Measurements from ENCODE around the gene EIF2AK2.

The EIF2AK2 gene

DNA sequence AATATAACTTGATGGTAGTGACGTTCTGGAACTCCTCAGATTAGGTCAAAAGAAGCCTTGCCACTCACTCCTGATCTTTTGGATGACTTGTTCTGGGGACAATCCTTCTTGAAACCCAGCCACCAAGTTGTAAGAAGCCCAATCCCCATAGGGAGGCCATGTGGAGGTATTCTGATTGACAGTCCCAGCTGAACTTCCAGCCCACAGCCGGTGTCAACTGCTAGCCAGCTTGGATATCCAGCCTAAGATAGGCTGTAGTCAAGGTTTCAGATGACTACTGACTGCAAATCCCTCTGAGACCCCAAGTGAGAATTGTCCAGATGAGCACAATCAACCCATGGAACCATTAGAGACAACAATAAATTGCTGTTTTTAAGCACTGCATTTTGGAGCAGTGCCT is 31.4 kb downstream of the EIF2AK2 start:
- no peaks in the 10 kb centered on the region for H3K27me3 ChIP-seq (ENCODE audit: low read depth, low read length)
- no peaks in the 10 kb centered on the region for H3K9me3 ChIP-seq (ENCODE audit: control insufficient read depth in 1 of 2, low read length in 2 of 2)
- no peak overlapping the region for H3K27ac ChIP-seq (ENCODE audit: low read length)
- H3K4me1 ChIP-seq (ENCODE audit: control insufficient read depth in 1 of 2, insufficient read depth in 2 of 2, low read length in 2 of 2): no peaks in the 10 kb centered on the region
- H3K4me3 ChIP-seq (ENCODE audit: low read depth in 1 of 2, low read length in 2 of 2): no peak overlapping the region
- H3K36me3 ChIP-seq (ENCODE audit: control insufficient read depth in 1 of 2, insufficient read depth in 2 of 2, low read length in 2 of 2): peaks cover 29 to 64% of the 10 kb centered on the region in 2 donors

DNA sequence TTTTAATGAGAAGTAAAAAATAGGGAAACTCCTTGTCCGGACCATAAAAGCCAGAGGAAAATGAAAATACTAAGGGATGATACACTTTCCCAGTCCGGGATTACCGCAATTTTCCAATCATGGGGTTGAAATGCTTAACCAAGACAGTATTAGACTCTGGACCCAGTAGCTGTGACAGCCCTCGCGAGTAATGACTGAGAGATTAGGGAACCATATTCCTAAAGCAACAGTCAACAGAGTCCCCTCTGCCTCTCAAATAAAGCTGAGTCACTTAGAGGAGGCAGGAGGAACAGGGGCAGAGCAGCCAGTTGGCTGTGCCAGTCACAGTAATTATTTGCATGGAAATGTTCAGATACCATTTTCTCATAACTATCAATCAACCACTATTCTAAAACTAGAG is 37.6 kb downstream of the EIF2AK2 start:
- Histone ChIP-seq H3K4me1 (ENCODE audit: control insufficient read depth in 1 of 2, insufficient read depth in 2 of 2, low read length in 2 of 2) (no peaks in the 10 kb centered on the region), H3K4me3 (ENCODE audit: low read depth in 1 of 2, low read length in 2 of 2) (no peak overlapping the region), H3K36me3 (ENCODE audit: control insufficient read depth in 1 of 2, insufficient read depth in 2 of 2, low read length in 2 of 2) (peaks cover 42 to 59% of the 10 kb centered on the region in 2 donors), H3K27me3 (ENCODE audit: low read depth, low read length) (no peaks in the 10 kb centered on the region), H3K9me3 (ENCODE audit: control insufficient read depth in 1 of 2, low read length in 2 of 2) (no peaks in the 10 kb centered on the region), H3K27ac (ENCODE audit: low read length) (no peak overlapping the region)

DNA sequence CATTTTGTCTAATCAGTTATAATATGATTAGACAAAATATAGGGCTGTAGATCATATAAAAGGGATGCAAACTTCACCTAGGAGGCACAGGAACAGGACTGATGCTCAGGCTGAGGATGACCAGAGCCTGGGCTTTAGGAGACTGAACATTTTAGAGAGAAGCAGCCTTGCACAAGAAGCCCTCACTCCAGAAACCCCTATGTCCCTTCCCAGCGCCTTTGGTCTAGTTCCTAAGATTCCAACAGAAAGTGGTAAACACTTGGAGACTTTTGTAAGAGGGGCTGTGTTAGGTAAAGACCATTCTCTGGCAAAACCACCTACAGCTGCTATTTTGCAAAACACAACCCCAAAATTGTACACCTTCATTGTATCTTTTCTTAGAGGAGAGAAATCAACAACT is 39.2 kb downstream of the EIF2AK2 start:
- H3K27ac ChIP-seq (ENCODE audit: low read length): no peak overlapping the region
- no peaks in the 10 kb centered on the region for H3K4me1 ChIP-seq (ENCODE audit: control insufficient read depth in 1 of 2, insufficient read depth in 2 of 2, low read length in 2 of 2)
- H3K4me3 ChIP-seq (ENCODE audit: low read depth in 1 of 2, low read length in 2 of 2): no peak overlapping the region
- H3K27me3 ChIP-seq (ENCODE audit: low read depth, low read length): no peaks in the 10 kb centered on the region
- no peaks in the 10 kb centered on the region for H3K9me3 ChIP-seq (ENCODE audit: control insufficient read depth in 1 of 2, low read length in 2 of 2)
- H3K36me3 ChIP-seq (ENCODE audit: control insufficient read depth in 1 of 2, insufficient read depth in 2 of 2, low read length in 2 of 2): peaks cover 47 to 59% of the 10 kb centered on the region in 2 donors

DNA sequence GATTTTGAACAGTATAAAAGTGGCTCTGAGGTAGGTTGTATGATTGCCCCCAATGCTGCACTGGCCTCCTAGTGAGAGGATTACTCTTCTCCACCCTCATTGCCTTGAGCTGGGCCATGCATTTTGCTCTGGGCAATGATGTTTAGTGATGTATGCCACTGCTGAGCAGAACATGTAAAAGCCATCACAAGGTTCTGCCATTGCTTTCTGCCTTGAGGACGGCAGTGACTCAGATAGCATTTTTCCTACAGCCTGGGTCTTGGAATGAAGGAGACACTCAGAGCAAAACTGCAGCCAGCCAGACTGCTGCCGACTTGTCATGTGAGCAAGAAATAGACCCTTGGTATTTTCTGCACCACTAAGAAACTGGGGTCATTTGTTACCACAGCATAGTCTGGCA is 44.8 kb downstream of the EIF2AK2 start:
- Histone ChIP-seq H3K9me3 (ENCODE audit: control insufficient read depth in 1 of 2, low read length in 2 of 2) (no peaks in the 10 kb centered on the region), H3K36me3 (ENCODE audit: control insufficient read depth in 1 of 2, insufficient read depth in 2 of 2, low read length in 2 of 2) (peaks cover 43 to 62% of the 10 kb centered on the region in 2 donors), H3K27me3 (ENCODE audit: low read depth, low read length) (no peaks in the 10 kb centered on the region), H3K4me1 (ENCODE audit: control insufficient read depth in 1 of 2, insufficient read depth in 2 of 2, low read length in 2 of 2) (no peaks in the 10 kb centered on the region), H3K4me3 (ENCODE audit: low read depth in 1 of 2, low read length in 2 of 2) (no peak overlapping the region), H3K27ac (ENCODE audit: low read length) (no peak overlapping the region)

DNA sequence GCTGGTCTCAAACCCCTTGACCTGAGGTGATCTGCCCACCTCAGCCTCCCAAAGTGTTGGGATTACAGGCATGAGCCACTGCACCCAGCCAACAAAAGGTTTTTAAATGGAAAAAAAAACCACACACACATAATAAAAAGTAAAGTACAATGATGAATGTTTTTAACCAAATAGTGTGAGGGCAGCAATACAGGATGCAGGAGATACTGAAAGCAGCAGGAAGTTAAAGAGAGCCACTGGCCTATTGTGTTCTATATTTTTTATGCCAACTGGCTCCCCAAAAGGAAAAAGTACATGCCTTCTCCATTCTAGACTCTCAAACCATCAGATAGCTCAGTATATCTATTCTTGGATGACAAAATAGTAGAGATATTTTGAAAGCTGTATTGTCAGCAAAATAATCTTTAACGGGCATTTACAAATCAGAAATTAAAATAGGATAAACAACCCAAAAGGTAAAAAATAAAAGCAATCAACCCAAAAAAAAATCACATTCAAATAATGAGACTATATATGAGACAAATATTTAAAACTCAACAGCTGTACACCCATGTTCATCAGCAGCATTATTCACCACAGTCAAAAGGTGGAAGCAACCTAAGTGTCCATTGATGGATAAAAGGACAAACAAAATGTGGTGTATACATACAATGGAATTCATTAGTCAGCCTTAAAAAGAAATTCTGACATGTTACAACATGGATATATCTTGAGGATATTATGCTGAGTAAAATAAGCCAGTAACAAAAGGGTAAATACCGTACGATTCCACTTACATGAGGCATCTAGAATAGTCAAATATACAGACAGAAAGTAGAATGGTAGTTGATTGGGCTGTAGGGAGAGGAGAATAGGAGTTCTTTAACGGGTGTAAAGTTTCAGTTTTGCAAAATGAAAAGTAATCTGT is 46.2 kb downstream of the EIF2AK2 start:
- H3K4me3 ChIP-seq (ENCODE audit: low read depth in 1 of 2, low read length in 2 of 2): no peak overlapping the region
- H3K27me3 ChIP-seq (ENCODE audit: low read depth, low read length): no peaks in the 10 kb centered on the region
- H3K9me3 ChIP-seq (ENCODE audit: control insufficient read depth in 1 of 2, low read length in 2 of 2): no peaks in the 10 kb centered on the region
- no peaks in the 10 kb centered on the region for H3K4me1 ChIP-seq (ENCODE audit: control insufficient read depth in 1 of 2, insufficient read depth in 2 of 2, low read length in 2 of 2)
- peaks cover 42 to 52% of the 10 kb centered on the region in 2 donors for H3K36me3 ChIP-seq (ENCODE audit: control insufficient read depth in 1 of 2, insufficient read depth in 2 of 2, low read length in 2 of 2)
- no peak overlapping the region for H3K27ac ChIP-seq (ENCODE audit: low read length)

DNA sequence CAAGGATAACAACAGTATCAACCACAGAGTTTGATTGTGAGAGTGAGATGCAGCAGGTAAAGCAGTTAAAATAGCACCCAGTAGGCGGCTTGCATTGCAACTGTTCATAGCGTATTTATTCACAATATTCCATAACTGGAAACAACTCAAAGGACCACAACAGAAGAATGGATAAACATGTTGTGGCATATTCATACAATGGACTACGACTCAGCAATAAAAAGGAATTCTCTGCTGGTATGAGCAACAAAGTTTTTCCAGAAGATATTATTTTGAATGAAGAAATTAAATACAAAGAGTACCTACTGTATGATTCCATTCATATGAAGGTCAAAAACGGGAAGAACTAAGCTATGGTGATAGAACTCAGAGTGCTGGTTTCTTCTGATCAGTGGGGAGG is 47.3 kb downstream of the EIF2AK2 start:
- no peaks in the 10 kb centered on the region for H3K4me1 ChIP-seq (ENCODE audit: control insufficient read depth in 1 of 2, insufficient read depth in 2 of 2, low read length in 2 of 2)
- no peaks in the 10 kb centered on the region for H3K9me3 ChIP-seq (ENCODE audit: control insufficient read depth in 1 of 2, low read length in 2 of 2)
- peaks cover 40 to 53% of the 10 kb centered on the region in 2 donors for H3K36me3 ChIP-seq (ENCODE audit: control insufficient read depth in 1 of 2, insufficient read depth in 2 of 2, low read length in 2 of 2)
- no peak overlapping the region for H3K27ac ChIP-seq (ENCODE audit: low read length)
- no peak overlapping the region for H3K4me3 ChIP-seq (ENCODE audit: low read depth in 1 of 2, low read length in 2 of 2)
- H3K27me3 ChIP-seq (ENCODE audit: low read depth, low read length): no peaks in the 10 kb centered on the region

DNA sequence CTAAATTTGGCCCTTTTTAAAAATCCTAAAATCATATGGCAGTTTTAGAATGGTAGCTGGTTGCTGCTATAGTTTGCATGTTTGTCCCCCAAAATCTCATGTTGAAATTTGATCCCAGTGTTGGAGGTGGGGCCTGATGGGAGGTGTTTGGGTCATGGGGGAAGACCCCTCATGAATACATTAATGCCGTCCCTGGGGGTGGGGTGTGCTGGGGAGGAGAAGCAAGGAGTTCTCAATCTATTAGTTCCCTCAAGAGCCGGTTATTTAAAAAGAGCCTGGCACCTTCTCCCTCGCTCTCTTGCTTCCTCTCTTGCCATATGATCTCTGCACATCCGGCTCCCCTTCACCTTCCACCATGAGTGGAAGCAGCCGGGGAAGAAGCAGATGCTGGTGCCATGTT is 51.6 kb downstream of the EIF2AK2 start:
- Histone ChIP-seq H3K27me3 (ENCODE audit: low read depth, low read length) (no peaks in the 10 kb centered on the region), H3K36me3 (ENCODE audit: control insufficient read depth in 1 of 2, insufficient read depth in 2 of 2, low read length in 2 of 2) (peaks cover 48 to 56% of the 10 kb centered on the region in 2 donors), H3K4me3 (ENCODE audit: low read depth in 1 of 2, low read length in 2 of 2) (no peak overlapping the region), H3K9me3 (ENCODE audit: control insufficient read depth in 1 of 2, low read length in 2 of 2) (no peaks in the 10 kb centered on the region), H3K4me1 (ENCODE audit: control insufficient read depth in 1 of 2, insufficient read depth in 2 of 2, low read length in 2 of 2) (no peaks in the 10 kb centered on the region), H3K27ac (ENCODE audit: low read length) (no peak overlapping the region)

DNA sequence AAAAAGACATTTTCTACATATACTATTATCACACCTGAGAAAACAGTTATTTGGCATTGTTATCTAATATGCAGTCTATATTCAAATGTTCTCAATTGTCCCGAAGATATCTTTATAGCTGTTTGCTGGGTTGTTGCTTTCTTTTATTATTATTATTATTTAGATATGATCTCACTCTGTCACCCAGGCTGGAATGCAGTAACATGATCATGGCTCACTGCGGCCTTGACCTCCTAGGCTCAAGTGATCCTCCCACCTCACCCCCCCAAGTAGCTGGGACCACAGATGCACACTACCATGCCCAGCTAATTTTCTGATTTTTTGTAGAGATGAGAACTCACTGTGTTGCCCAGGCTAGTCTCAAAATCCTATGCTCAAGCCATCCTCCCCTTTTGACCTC is 52.6 kb downstream of the EIF2AK2 start:
- peaks cover 42 to 57% of the 10 kb centered on the region in 2 donors for H3K36me3 ChIP-seq (ENCODE audit: control insufficient read depth in 1 of 2, insufficient read depth in 2 of 2, low read length in 2 of 2)

DNA sequence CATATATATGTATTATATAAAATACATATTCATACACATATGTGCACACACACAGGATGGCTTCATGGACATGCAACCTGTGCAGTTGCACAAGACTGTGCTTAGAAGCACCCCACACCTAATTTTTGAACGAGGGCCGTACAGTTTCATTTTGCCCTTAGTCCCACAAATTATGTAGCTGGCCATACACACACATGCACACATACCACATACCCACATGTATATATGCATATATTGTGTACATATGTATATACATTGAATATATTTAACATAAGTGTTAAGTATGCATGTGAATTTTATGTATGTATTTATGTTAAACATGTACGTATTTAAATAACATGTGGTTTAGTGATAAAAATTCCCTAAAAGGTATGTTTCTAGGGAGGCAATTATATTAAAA is 54.2 kb downstream of the EIF2AK2 start:
- Histone ChIP-seq H3K27me3 (ENCODE audit: low read depth, low read length) (no peaks in the 10 kb centered on the region), H3K4me3 (ENCODE audit: low read depth in 1 of 2, low read length in 2 of 2) (no peak overlapping the region), H3K27ac (ENCODE audit: low read length) (no peak overlapping the region), H3K4me1 (ENCODE audit: control insufficient read depth in 1 of 2, insufficient read depth in 2 of 2, low read length in 2 of 2) (no peaks in the 10 kb centered on the region), H3K9me3 (ENCODE audit: control insufficient read depth in 1 of 2, low read length in 2 of 2) (no peaks in the 10 kb centered on the region), H3K36me3 (ENCODE audit: control insufficient read depth in 1 of 2, insufficient read depth in 2 of 2, low read length in 2 of 2) (peaks cover 35 to 49% of the 10 kb centered on the region in 2 donors)

More for the DNA sequence above, 52.6 kb downstream of the EIF2AK2 start:
- Histone ChIP-seq H3K4me3 (ENCODE audit: low read depth in 1 of 2, low read length in 2 of 2) (no peak overlapping the region), H3K27me3 (ENCODE audit: low read depth, low read length) (no peaks in the 10 kb centered on the region), H3K27ac (ENCODE audit: low read length) (no peak overlapping the region), H3K4me1 (ENCODE audit: control insufficient read depth in 1 of 2, insufficient read depth in 2 of 2, low read length in 2 of 2) (no peaks in the 10 kb centered on the region), H3K9me3 (ENCODE audit: control insufficient read depth in 1 of 2, low read length in 2 of 2) (no peaks in the 10 kb centered on the region)

DNA sequence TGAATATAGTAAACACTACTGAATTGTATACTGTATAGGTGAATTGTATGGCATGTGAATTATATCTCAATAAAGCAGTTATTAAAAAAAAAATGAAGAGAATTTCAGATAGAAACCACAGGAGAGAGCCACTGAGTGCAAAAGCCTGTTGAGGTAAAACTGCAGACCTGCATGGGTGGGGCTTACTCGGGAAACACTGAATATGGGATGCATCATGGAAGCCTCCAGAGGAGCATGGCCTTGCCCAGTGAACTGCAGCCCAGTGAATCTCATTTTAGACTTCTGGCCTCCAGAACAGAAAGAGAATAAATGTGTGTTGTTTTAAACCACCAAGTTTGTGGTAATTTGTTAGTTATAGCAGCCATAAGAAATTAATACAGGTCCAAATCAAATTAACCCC is 56.7 kb downstream of the EIF2AK2 start:
- Histone ChIP-seq H3K27me3 (ENCODE audit: low read depth, low read length) (no peaks in the 10 kb centered on the region), H3K4me3 (ENCODE audit: low read depth in 1 of 2, low read length in 2 of 2) (no peak overlapping the region), H3K9me3 (ENCODE audit: control insufficient read depth in 1 of 2, low read length in 2 of 2) (no peaks in the 10 kb centered on the region), H3K4me1 (ENCODE audit: control insufficient read depth in 1 of 2, insufficient read depth in 2 of 2, low read length in 2 of 2) (no peaks in the 10 kb centered on the region), H3K27ac (ENCODE audit: low read length) (no peak overlapping the region), H3K36me3 (ENCODE audit: control insufficient read depth in 1 of 2, insufficient read depth in 2 of 2, low read length in 2 of 2) (peaks cover 34 to 52% of the 10 kb centered on the region in 2 donors)

DNA sequence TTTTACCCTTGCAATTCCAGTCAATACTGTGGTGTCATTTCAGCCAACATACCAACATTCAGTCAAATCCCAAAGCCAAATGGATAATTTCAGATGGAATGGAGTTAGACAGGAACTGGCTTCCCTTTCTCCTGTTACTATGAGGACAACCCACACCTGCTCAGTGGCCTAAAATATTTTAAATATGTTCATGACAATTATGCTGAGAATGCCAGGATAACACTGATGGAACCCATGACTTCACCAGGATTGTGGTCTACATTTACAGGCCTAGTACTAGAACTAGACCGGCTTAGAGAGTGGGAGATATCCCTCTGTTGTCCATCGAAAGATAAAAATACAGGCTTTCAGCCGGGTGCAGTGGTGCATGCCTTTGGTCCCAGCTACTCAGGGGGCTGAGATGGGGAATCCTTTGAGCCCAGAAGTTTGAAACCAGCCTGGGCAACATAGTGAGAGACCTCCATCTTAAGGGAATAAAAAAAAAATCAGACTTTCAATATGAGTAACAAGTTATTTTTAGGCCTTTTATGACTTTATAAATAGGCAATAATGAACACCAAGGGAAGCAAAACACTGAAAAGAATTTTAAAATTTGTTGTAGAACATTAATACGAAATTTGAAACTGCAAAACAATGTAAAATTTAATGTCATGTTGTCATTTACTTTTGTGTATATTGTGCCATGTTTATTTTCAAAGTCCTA is 58.2 kb downstream of the EIF2AK2 start:
- no peak overlapping the region for H3K27ac ChIP-seq (ENCODE audit: low read length)
- no peak overlapping the region for H3K4me3 ChIP-seq (ENCODE audit: low read depth in 1 of 2, low read length in 2 of 2)
- no peaks in the 10 kb centered on the region for H3K9me3 ChIP-seq (ENCODE audit: control insufficient read depth in 1 of 2, low read length in 2 of 2)
- peaks cover 42 to 64% of the 10 kb centered on the region in 2 donors for H3K36me3 ChIP-seq (ENCODE audit: control insufficient read depth in 1 of 2, insufficient read depth in 2 of 2, low read length in 2 of 2)
- no peaks in the 10 kb centered on the region for H3K27me3 ChIP-seq (ENCODE audit: low read depth, low read length)
- H3K4me1 ChIP-seq (ENCODE audit: control insufficient read depth in 1 of 2, insufficient read depth in 2 of 2, low read length in 2 of 2): no peaks in the 10 kb centered on the region
